GM21390 (cell line): ENCODE data around the gene WIPF3.

Experiments used
- ATAC-seq: cut with Tn5 transposase; IDR thresholded peaks from one replicate; pipeline ENCODE4 v1.9.1; 2021; ENCODE audit not compliant: unreplicated experiment

Gene WIPF3

GRCh38 chr7:29806208-29806994, at the start of gene WIPF3:
WIPF3 (plus strand) TSS chr7:29806508; CDS start chr7:29834725, 28,217 bp downstream.
- ATAC-seq, result no peak

DNA sequence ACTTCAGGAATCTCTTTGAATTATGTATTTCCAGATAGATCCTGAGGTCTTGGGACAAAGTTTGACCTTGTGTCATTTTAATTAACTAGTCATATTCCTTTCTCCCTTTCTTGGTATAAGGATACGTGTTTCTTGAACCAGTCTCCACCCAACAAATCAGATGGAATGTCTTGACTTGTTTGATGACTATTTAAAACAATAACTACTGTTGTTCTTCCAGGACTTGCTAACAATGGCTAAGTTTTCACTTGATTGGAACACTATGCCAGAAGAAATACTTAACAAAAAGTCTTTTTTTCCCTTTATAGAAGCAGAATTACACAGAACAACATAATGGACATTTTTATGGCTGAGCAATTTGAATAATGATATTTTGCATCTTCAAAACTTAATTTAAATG, 43.0 kb upstream of the WIPF3 start:
- ATAC-seq, result no peak

DNA sequence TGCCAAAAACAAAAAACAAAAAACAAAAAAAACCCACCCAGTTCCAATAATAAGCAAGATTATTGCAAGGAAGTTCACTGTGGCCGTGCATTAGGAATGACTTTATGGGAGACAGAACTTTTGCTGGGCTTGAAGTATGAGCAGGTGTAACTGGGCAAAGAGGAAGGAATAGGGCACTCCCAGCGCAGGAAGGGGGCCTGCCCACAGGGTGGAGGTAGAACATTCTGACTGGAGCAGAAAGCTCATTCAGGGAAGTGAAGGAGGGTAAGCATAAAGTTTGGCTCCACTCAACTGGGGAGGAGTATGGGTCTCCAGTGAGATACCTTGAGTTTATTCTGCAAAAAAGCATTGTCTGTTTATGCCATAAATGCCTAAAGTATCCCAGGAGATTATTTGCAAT, 42.1 kb upstream of the WIPF3 start:
- no peak for ATAC-seq

DNA sequence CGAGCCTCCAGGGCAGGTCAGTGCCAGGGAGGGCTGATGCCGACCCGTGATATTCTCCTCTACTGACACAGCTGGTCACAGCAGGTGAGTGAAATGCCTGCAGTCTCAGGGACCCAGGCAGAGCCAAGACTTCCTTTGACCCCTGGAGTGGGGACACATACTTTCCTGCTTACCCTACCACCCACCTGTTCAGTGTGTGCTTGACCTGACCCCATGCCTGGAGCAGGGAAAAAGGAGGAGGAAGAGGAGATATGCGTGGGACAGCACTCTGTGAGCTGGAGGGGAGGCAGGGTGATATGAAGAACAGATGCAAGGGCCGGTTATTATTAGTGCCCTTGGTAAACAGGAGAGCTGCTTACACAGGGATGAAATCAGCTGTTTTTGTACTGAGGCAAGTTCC, 40.8 kb upstream of the WIPF3 start:
- no peak for ATAC-seq

DNA sequence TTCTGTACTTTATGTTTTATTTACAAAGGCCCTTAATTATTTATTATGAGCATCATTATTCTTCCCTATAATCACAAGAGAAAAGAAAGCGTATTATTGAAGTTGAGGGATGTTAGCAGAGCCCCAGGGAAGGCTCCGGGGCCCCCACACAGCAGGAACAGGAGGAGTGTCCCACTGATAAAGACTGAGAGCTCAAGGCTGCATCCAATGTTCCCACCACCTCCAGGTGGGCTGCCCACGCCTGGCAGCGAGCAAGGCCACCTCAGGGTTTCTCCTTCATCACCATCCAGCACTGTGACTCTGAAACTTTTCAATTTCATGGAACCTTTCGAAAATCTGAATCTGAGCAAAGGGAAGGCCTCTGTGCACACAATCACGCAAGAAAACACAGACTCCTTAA, 35.9 kb upstream of the WIPF3 start:
- no peak for ATAC-seq

DNA sequence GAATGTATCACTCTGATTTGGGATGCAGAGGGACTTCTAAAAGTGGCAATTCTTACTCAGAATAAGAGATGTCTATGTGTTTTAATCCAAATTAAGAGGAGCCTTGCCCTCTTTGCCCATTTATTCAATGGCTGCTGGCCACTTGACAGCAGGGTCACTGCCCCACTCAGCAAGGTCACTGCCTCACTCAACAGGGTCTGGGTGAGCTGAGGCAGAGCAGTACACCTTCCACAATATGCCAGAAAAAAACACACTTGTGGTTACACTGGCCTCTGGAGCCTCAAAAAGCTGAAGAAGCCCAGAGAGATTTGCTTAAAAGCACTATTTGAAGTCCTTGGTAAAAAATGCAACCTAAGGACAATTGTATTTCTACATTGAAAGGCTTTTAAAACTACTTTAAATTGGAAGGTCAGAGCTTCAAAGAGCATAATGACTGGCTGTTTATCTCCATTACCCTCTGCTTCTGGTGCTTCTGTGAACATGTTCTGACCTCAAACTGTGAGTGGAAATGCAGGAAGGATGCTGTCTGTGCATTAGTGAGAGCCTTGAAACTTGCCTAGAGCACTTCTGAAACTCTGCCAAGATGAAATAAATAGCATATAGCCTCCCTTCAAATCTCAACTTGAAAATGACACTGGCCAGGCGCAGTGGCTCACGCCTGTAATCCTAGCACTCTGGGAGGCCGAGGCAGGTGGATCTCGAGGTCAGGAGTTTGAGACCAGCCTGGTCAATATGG, 35.1 kb upstream of the WIPF3 start:
- ATAC-seq, result no peak

DNA sequence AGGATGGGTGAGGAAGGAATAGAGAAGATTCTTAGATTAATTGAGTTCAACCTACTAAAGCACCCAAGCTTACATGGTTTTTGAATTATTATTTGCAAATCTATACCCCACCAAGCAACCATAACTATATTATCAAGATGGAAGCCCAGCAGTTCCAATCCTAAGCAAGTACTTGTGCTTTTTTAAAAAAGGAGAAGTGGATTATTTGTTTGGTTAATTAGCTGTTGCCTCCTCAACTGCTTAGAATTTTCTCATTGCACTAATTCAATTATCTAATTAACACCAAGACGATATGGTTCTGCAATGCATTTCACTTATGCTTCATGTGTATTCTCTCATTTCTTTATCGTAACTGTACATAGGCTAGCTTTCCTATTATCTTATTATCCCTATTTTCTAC, 27.3 kb upstream of the WIPF3 start:
- no peak for ATAC-seq

DNA sequence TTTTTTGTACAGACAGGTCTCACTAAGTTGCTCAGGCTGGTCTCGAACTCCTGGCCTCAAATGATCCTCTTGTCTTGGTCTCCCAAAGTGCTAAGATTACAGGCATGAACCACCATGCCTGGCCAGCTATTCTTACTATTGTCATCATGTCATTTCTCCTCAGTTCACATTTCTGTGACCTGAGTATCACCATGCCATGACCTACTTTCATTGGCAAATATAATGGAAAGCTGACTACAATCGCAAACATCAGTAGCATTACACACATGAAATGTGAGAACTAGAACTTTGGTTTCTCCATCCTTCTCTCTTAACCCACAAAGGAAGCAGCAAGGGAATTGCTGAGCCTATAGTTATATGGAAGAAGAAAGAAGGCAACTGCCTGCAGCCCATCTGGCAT, 26.0 kb upstream of the WIPF3 start:
- no peak for ATAC-seq

GRCh38 chr7:29783671-29784070, 22.6 kb upstream of the WIPF3 start:
- ATAC-seq, result no peak

DNA sequence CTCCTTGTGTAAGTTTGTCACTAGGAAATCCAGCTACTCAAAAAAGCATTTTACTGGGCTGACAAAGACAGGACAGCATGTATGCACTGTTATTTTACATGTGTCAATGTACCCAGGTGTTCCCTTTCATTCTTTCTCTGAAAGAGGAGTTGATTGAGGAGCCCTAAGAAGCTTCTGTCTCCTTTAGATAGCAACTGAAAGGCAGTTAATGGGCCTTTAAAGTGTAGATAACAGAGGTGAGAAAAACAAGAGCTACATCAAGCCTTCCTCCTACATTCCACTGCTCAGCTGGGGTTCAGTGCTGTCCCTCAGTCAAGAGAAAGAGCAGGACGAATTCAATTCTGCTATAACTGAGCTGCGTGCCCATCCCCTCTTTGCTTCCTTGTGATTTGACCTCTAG, 12.8 kb upstream of the WIPF3 start:
- ATAC-seq, result no peak

GRCh38 chr7:29794959-29795629, 11.2 kb upstream of the WIPF3 start:
- ATAC-seq, result no peak

- no peak for ATAC-seq
Observed at GRCh38 chr7:29795696-29796580, 10.4 kb upstream of the WIPF3 start.

GRCh38 chr7:29797112-29797944, 9.0 kb upstream of the WIPF3 start:
- no peak for ATAC-seq

- no peak for ATAC-seq
Observed at GRCh38 chr7:29798422-29798821, 7.9 kb upstream of the WIPF3 start.

GRCh38 chr7:29801929-29802328, 4.4 kb upstream of the WIPF3 start:
- no peak for ATAC-seq

DNA sequence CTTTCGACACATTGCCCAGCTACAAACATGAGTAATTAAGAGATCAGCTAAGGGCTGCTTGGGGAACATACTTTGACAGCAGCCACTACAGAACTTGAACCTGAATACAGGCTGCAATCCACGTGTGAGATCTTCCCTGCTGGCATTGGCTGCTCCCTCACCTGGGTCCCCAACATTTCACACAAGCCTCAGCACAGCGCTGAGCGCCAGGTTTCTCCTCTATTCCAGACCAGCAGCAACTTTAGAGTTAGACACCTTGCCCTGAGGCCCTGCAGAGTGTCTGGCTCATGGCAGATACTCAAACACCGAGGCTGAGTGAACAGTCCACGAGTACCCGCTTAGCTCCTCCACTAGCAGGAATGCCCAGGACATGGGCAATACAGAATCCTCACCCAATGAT, 1.3 kb upstream of the WIPF3 start:
- no peak for ATAC-seq

DNA sequence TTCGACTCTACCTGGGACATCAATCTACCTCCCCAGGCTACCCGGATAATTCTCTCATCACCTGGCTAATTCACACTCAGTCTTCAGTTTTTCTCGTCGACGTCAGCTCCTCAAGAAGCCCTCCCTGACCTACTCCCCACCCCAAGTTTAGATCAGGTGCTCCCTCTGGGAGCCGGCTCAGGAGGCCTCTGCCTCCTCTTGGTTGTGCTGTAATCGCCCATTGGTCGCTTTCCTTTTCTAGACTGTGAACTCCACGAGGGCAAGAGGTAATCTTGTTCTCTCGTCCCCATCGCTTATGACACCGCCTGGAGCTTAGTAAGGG, 461 bp upstream of the WIPF3 start:
- ATAC-seq, result no peak

- no peak for ATAC-seq
Observed at GRCh38 chr7:29806995-29807841, 910 bp downstream of the WIPF3 start.

DNA sequence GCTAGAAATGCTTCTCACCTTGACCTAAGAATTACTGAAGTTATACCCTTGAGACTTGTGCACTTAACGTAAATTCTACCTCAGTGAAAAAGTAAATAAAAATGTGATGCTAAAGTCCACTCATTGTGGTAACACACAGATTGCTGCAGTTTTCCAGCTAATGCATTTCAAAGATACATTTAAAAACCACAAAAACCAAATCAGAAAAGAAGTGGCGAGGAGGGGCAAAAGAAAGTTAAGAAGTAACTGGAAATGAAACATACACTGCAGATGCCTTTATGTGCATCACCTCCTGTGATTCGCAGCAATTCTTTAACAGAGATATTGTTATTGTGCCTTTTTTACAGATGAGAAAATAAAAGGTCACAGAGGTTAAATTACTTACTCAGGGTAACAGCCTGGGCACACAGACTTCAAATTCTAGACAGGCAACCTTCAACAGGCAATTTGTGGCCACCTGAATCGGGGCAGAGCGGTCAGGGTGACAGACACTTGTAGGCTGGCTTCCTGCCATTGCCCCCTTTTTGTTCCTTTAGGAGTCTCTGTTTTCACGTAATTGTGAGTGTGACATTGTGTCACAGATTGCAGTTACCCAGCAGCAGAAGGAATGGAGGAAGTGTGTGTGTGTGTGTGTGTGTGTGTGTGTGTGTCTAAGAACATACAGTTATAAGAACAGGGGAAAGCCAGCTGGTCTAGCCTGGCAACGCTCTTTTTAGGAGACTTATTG, 1.9 kb downstream of the WIPF3 start:
- ATAC-seq, result no peak
